Inflammatory macrophage treated with lipopolysaccharide for 1 hour (primary cell): ENCODE data around the gene RBFOX1.

Source experiments
- DNase-seq, 2 donors: peaks; one replicate each; pipeline ENCODE4 v3.0.0-alpha.2; 2020 to 2022

Gene RBFOX1

GRCh38 chr16:7422036-7422888 lies 89.6 kb downstream of the RBFOX1 start:
- no peak for DNase-seq

- DNase-seq = no peak
Measured at GRCh38 chr16:7423434-7424044, 90.9 kb downstream of the RBFOX1 start.

- no peak for DNase-seq
Measured at GRCh38 chr16:7426161-7426560, 93.5 kb downstream of the RBFOX1 start.

GRCh38 chr16:7431723-7432122 lies 99.1 kb downstream of the RBFOX1 start:
- DNase-seq = no peak

- DNase-seq = no peak
Measured at GRCh38 chr16:7436306-7436705, 103.7 kb downstream of the RBFOX1 start.

- no peak for DNase-seq
Measured at GRCh38 chr16:7437135-7437804, 104.6 kb downstream of the RBFOX1 start.

- no peak for DNase-seq
Measured at GRCh38 chr16:7437843-7438242, 105.2 kb downstream of the RBFOX1 start.

GRCh38 chr16:7438601-7439000 lies 106.0 kb downstream of the RBFOX1 start:
- DNase-seq = no peak

GRCh38 chr16:7439518-7439917 lies 106.9 kb downstream of the RBFOX1 start:
- no peak for DNase-seq

GRCh38 chr16:7440886-7441400 lies 108.3 kb downstream of the RBFOX1 start:
- DNase-seq = no peak

- DNase-seq = no peak
Measured at GRCh38 chr16:7442050-7442449, 109.4 kb downstream of the RBFOX1 start.

GRCh38 chr16:7443142-7443541 lies 110.5 kb downstream of the RBFOX1 start:
- no peak for DNase-seq

- DNase-seq = no peak
Measured at GRCh38 chr16:7443648-7444365, 111.2 kb downstream of the RBFOX1 start.

GRCh38 chr16:7449306-7449705 lies 116.7 kb downstream of the RBFOX1 start:
- DNase-seq = no peak

GRCh38 chr16:7449808-7450207 lies 117.2 kb downstream of the RBFOX1 start:
- no peak for DNase-seq

- no peak for DNase-seq
Measured at GRCh38 chr16:7450440-7450839, 117.8 kb downstream of the RBFOX1 start.

- DNase-seq = no peak
Measured at GRCh38 chr16:7452090-7452489, 119.4 kb downstream of the RBFOX1 start.

- no peak for DNase-seq
Measured at GRCh38 chr16:7456211-7456610, 123.6 kb downstream of the RBFOX1 start.

GRCh38 chr16:7458144-7458543 lies 125.5 kb downstream of the RBFOX1 start:
- DNase-seq = no peak

GRCh38 chr16:7470344-7470743 lies 137.7 kb downstream of the RBFOX1 start:
- DNase-seq = no peak

- no peak for DNase-seq
Measured at GRCh38 chr16:7471268-7471667, 138.6 kb downstream of the RBFOX1 start.

GRCh38 chr16:7482032-7482431 lies 149.4 kb downstream of the RBFOX1 start:
- DNase-seq = no peak
